HFF-Myc (cell line): ENCODE data around the gene MYL5.
A peak's percentile ranks its signal among the peaks of the same experiment; 100 is the strongest.

Experiments used
- DNase-seq: peaks from one replicate; pipeline ENCODE4 v3.0.0-alpha.2; 2011; ENCODE audit warnings: low read depth; ENCODE audit errors: extremely low read depth
- H3K4me3 ChIP-seq: replicated peaks from 2 replicates; pipeline ENCODE4 v1.5.1; 2011; ENCODE audit warnings: low read depth, mild to moderate bottlenecking, control low read depth, low read length
- TF ChIP-seq, protein P1 (sequence below): IDR thresholded peaks from 2 replicates; pipeline ENCODE4 v1.5.1; 2012; ENCODE audit warnings: mild to moderate bottlenecking, low read depth, low read length, control low read depth; ENCODE audit errors: missing control alignments

Gene MYL5

DNA sequence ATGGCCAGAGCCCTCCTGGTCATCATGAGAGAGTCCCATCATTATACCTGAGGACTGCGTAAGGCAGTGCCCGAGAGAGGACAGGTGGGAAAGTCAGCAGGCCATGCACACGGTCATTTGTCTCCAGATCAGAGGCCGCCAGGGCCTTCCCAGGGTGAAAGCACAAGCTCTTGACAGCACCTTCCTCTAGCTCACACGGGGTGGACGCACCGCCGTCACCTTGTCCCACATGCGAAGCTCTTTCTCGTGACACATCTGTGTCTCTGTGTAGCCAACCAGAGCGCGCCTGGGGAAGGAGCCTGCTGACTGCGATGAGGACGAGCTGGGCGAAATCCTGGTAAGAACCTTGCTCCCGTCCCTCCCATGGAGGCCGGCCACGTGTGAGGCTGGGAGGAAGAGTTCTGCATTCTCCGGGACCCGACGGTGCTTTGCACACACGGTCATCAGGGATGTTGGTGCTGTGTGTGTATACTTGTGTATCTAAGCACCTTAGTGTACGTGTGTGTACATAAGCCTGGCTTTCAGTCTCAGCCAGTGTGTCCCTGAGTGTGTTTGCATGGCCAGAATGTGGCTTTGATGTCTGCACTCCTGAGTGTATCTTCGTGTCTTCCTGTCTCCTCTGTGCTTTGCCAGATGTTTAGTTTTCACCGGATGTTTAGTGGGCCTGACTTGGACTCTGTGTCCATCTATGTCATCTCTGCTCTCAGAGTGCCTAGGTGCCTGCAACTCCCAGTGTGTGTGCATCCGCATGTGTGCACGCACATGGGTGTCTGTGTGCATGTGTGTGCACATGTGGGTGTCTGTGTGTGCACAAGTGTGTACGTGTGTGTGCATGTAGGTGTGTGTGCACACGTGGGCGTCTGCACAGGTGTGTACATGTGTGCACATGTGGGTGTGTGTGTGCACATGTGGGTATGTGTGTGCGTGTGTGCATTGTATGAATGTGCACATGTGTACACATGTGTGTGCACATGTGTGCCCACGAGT lies 15.4 kb upstream of the MYL5 start:
- no peak overlapping the region for H3K4me3 ChIP-seq
- no peak for DNase-seq
- TF ChIP-seq, protein P1, sequence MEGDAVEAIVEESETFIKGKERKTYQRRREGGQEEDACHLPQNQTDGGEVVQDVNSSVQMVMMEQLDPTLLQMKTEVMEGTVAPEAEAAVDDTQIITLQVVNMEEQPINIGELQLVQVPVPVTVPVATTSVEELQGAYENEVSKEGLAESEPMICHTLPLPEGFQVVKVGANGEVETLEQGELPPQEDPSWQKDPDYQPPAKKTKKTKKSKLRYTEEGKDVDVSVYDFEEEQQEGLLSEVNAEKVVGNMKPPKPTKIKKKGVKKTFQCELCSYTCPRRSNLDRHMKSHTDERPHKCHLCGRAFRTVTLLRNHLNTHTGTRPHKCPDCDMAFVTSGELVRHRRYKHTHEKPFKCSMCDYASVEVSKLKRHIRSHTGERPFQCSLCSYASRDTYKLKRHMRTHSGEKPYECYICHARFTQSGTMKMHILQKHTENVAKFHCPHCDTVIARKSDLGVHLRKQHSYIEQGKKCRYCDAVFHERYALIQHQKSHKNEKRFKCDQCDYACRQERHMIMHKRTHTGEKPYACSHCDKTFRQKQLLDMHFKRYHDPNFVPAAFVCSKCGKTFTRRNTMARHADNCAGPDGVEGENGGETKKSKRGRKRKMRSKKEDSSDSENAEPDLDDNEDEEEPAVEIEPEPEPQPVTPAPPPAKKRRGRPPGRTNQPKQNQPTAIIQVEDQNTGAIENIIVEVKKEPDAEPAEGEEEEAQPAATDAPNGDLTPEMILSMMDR: no peak

- TF ChIP-seq, protein P1: no peak
- no peak for DNase-seq
- H3K4me3 ChIP-seq: no peak overlapping the region
These were observed 14.5 kb upstream of the MYL5 start for GRCh38 chr4:659851-660250.

- TF ChIP-seq, protein P1: no peak
- no peak overlapping the region for H3K4me3 ChIP-seq
- DNase-seq: no peak
These were observed 13.9 kb upstream of the MYL5 start for GRCh38 chr4:660401-660800.

- no peak overlapping the region for H3K4me3 ChIP-seq
- no peak for DNase-seq
- TF ChIP-seq, protein P1: no peak
These were observed 13.1 kb upstream of the MYL5 start for GRCh38 chr4:661231-661630.

DNA sequence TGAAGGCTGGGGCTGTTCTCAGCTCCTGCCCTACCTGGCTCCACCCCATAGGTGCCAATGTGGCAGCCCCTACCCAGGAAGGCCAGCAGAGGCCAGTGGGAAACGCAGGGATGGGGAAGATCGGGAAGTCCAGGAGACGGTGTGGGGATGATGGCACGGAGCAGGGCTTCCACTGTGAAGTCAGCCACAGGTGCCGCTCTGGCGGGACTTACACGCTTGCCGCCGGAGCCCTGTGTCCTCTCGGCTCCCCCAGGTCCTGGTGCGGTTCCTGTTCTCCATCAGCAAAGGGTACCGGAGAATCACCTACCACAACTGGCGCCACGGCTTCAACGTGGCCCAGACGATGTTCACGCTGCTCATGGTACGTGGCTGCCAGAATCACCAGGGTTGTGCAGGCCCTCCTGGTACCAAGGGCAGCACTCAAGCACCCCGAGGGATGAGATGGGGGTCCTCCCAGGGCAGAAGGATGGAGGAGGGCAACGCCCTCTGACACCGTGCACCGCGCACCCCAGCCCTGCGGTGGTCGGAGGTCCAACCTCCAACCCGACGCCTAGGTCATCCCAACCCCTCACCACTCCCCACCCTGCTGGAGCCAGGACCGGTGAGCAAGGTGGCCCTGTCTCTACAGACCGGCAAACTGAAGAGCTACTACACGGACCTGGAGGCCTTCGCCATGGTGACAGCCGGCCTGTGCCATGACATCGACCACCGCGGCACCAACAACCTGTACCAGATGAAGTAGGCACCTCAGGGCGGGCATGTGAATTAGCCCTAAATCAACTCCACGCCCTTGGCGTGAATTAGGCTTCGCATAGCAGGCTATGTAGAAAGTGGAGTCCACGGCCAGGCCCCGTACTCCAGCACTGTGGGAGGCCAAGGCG lies 12.2 kb upstream of the MYL5 start:
- H3K4me3 ChIP-seq: no peak overlapping the region
- no peak for DNase-seq
- TF ChIP-seq, protein P1: no peak

DNA sequence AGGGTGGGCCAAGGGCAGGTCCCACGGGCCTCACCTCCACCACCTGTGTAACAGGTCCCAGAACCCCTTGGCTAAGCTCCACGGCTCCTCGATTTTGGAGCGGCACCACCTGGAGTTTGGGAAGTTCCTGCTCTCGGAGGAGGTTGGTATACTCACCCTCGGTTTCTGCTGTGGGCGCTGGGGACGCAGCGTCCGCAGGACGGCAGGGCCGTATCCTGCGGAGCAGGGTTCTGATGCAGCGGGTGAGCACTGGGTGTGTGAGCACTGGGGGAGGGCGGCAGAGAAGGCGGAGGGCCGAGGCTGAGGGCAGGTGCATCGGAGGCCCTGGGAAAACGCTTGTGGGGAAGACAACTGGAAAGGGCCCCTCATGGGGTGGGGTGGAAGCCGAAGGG lies 11.3 kb upstream of the MYL5 start:
- no peak for DNase-seq
- H3K4me3 ChIP-seq: peak overlapping the region; percentile 25
- TF ChIP-seq, protein P1: no peak
